Measurements from ENCODE around the gene IFT81.

IFT81 gene

GRCh38 chr12:110243227-110243626 lies 119.1 kb downstream of the IFT81 start:
- Histone ChIP-seq H3K36me3 (ENCODE audit: insufficient read depth) (no peaks in the 10 kb centered on the region), H3K4me3 (IDR thresholded peaks at IDR 0.05; ENCODE audit: insufficient read depth, low read depth, low read length) (no peak overlapping the region), H4K20me1 (ENCODE audit: insufficient read depth) (no peaks in the 10 kb centered on the region), H3K4me2 (no peak overlapping the region), H3K27ac (no peak overlapping the region), H3K27me3 (ENCODE audit: insufficient read depth, low read depth) (no peaks in the 10 kb centered on the region), H3K4me1 (ENCODE audit: low read depth, poor library complexity, severe bottlenecking) (no peaks in the 10 kb centered on the region), H3K79me2 (ENCODE audit: insufficient read depth, low read depth) (no peaks in the 10 kb centered on the region), H3K9ac (no peak overlapping the region), H2AFZ (ENCODE audit: low read depth) (no peak overlapping the region)
- TF ChIP-seq CTCF (conservative IDR thresholded peaks at IDR 0.05; ENCODE audit: low read depth, low read length), result no peak

- Histone ChIP-seq H3K4me2 (no peak overlapping the region), H3K36me3 (ENCODE audit: insufficient read depth) (no peaks in the 10 kb centered on the region), H3K9ac (no peak overlapping the region), H2AFZ (ENCODE audit: low read depth) (no peak overlapping the region), H3K27me3 (ENCODE audit: insufficient read depth, low read depth) (no peaks in the 10 kb centered on the region), H3K4me3 (IDR thresholded peaks at IDR 0.05; ENCODE audit: insufficient read depth, low read depth, low read length) (no peak overlapping the region), H3K4me1 (ENCODE audit: low read depth, poor library complexity, severe bottlenecking) (no peaks in the 10 kb centered on the region), H3K27ac (no peak overlapping the region), H3K79me2 (ENCODE audit: insufficient read depth, low read depth) (no peaks in the 10 kb centered on the region), H4K20me1 (ENCODE audit: insufficient read depth) (no peaks in the 10 kb centered on the region)
- no peak for TF ChIP-seq CTCF (conservative IDR thresholded peaks at IDR 0.05; ENCODE audit: low read depth, low read length)
Observed at GRCh38 chr12:110244372-110244771, 120.2 kb downstream of the IFT81 start.

- Histone ChIP-seq H4K20me1 (ENCODE audit: insufficient read depth) (no peaks in the 10 kb centered on the region), H3K9ac (no peak overlapping the region), H3K27me3 (ENCODE audit: insufficient read depth, low read depth) (no peaks in the 10 kb centered on the region), H3K4me2 (no peak overlapping the region), H3K4me3 (IDR thresholded peaks at IDR 0.05; ENCODE audit: insufficient read depth, low read depth, low read length) (no peak overlapping the region), H3K36me3 (ENCODE audit: insufficient read depth) (no peaks in the 10 kb centered on the region), H3K27ac (no peak overlapping the region), H3K4me1 (ENCODE audit: low read depth, poor library complexity, severe bottlenecking) (no peaks in the 10 kb centered on the region), H2AFZ (ENCODE audit: low read depth) (no peak overlapping the region), H3K79me2 (ENCODE audit: insufficient read depth, low read depth) (no peaks in the 10 kb centered on the region)
- no peak for TF ChIP-seq CTCF (conservative IDR thresholded peaks at IDR 0.05; ENCODE audit: low read depth, low read length)
Observed at GRCh38 chr12:110244829-110245228, 120.7 kb downstream of the IFT81 start.

- Histone ChIP-seq H3K4me2 (no peak overlapping the region), H3K79me2 (ENCODE audit: insufficient read depth, low read depth) (no peaks in the 10 kb centered on the region), H2AFZ (ENCODE audit: low read depth) (no peak overlapping the region), H3K9ac (no peak overlapping the region), H3K27me3 (ENCODE audit: insufficient read depth, low read depth) (no peaks in the 10 kb centered on the region), H3K4me1 (ENCODE audit: low read depth, poor library complexity, severe bottlenecking) (no peaks in the 10 kb centered on the region), H3K36me3 (ENCODE audit: insufficient read depth) (no peaks in the 10 kb centered on the region), H3K4me3 (IDR thresholded peaks at IDR 0.05; ENCODE audit: insufficient read depth, low read depth, low read length) (no peak overlapping the region), H3K27ac (no peak overlapping the region), H4K20me1 (ENCODE audit: insufficient read depth) (no peaks in the 10 kb centered on the region)
- no peak; the same call in 1 of the 2 replicates for TF ChIP-seq CTCF (conservative IDR thresholded peaks at IDR 0.05; ENCODE audit: low read depth, low read length)
Observed at GRCh38 chr12:110245369-110245772, 121.2 kb downstream of the IFT81 start.

All from KMS-11 (cell line).